RWPE1 (cell line): ENCODE measurements around the gene CNOT2.

Experiments
- CTCF ChIA-PET: fragments of 350-600 bp; sonication (Branson Sonifier 250); formaldehyde crosslinking; extraction: SDS; loops from one replicate; lab custom pipeline; 2021; lab: Yijun Ruan, JAX
- POLR2A ChIA-PET: fragments of 400-600 bp; formaldehyde crosslinking; extraction: SDS; loops from one replicate; lab custom pipeline; 2020; ENCODE audit warnings: antibody characterized with exemption; ENCODE audit not compliant: low non-redundant PET; lab: Yijun Ruan, JAX
- DNase-seq: peaks from one replicate; pipeline ENCODE4 v3.0.0; 2012; ENCODE audit warnings: low spot score
- H3K27ac ChIP-seq: fragments of 450-650 bp; 2 replicates; pipeline ENCODE4 v1.5.1; 2017
- CTCF ChIP-seq: fragments of 450-650 bp; conservative IDR thresholded peaks from 2 replicates; pipeline ENCODE4 v1.5.1; 2017; ENCODE audit warnings: low read depth, mild to moderate bottlenecking

CNOT2 gene

GRCh38 chr12:70360218-70360617 lies 117.0 kb downstream of the CNOT2 start:
- ChIA-PET CTCF (no interaction called here), POLR2A (no interaction called here)
- TF ChIP-seq CTCF: no peak
- DNase-seq: no peak
- no peak overlapping the region for H3K27ac ChIP-seq

- TF ChIP-seq CTCF: no peak
- H3K27ac ChIP-seq: no peak overlapping the region
- CTCF ChIA-PET: no interaction called here
- POLR2A ChIA-PET: no interaction called here
- DNase-seq: no peak
Measured at GRCh38 chr12:70364695-70365397, 121.6 kb downstream of the CNOT2 start.

- H3K27ac ChIP-seq: no peak overlapping the region
- no peak for DNase-seq
- ChIA-PET POLR2A (no interaction called here), CTCF (no interaction called here)
- TF ChIP-seq CTCF: no peak
Measured at GRCh38 chr12:70365398-70365647, 122.1 kb downstream of the CNOT2 start.

- ChIA-PET POLR2A (no interaction called here), CTCF (interaction anchor here (0.7 kb wide), 1 partner anchor 486 kb away, joined by 3 read pairs; no protein-coding TSS in a partner anchor)
- DNase-seq: peak; percentile 64
- no peak within 1 kb of the TSS for H3K27ac ChIP-seq
- TF ChIP-seq CTCF: no peak
Measured at GRCh38 chr12:70365648-70366518, 122.7 kb downstream of the CNOT2 start, which contains the start of gene KCNMB4. TSS of gene KCNMB4 (plus strand) at chr12:70366290. CDS start at chr12:70366735, 445 bp downstream.

DNA sequence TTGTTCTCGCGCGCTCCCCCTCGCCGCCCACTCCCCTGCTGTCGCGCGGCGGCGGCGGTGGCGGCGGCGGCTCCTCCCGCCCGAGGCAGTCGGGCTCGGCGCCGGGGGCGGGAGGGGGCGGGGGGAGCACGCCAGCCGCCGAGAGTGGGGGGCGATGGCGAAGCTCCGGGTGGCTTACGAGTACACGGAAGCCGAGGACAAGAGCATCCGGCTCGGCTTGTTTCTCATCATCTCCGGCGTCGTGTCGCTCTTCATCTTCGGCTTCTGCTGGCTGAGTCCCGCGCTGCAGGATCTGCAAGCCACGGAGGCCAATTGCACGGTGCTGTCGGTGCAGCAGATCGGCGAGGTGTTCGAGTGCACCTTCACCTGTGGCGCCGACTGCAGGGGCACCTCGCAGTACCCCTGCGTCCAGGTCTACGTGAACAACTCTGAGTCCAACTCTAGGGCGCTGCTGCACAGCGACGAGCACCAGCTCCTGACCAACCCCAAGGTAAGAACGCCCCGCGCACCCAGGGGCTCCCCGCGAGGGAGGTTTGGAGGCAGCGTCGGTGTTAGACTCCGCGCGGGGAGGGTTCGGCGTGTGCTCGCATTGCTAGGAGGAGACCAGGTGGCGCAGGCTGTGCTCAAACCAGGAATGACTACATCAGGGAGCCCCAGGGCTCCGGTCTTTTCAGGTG lies 123.5 kb downstream of the CNOT2 start:
- DNase-seq: peak; percentile 14
- POLR2A ChIA-PET: no interaction called here
- H3K27ac ChIP-seq: no peak overlapping the region
- no peak for TF ChIP-seq CTCF
- CTCF ChIA-PET: interaction anchor here (0.6 kb wide), 1 partner anchor 1026 kb away, joined by 3 read pairs; no protein-coding TSS in a partner anchor
